IPS-18c (cell line): ENCODE data around the gene RNF207.

Experiments used
- H3K4me3 ChIP-seq: 2 replicates; pipeline ENCODE4 v1.7.0; 2013; ENCODE audit warnings: low read depth, mild to moderate bottlenecking, low read length, moderate library complexity; ENCODE audit not compliant: insufficient read depth
- H3K9me3 ChIP-seq: one replicate; pipeline ENCODE4 v1.6.1; 2013; ENCODE audit warnings: mild to moderate bottlenecking, low read length, moderate library complexity; ENCODE audit not compliant: control insufficient read depth, insufficient read depth

Gene RNF207

GRCh38 chr1:6185151-6185550, 20.8 kb upstream of the RNF207 start:
- H3K4me3 ChIP-seq: no peak overlapping the region
- peaks cover 2% of the 10 kb centered on the region for H3K9me3 ChIP-seq

GRCh38 chr1:6185635-6186382, 20.1 kb upstream of the RNF207 start:
- H3K9me3 ChIP-seq: peaks cover 2% of the 10 kb centered on the region
- H3K4me3 ChIP-seq: no peak overlapping the region

GRCh38 chr1:6188466-6188865, 17.5 kb upstream of the RNF207 start:
- Histone ChIP-seq H3K9me3 (peaks cover 2% of the 10 kb centered on the region), H3K4me3 (no peak overlapping the region)

GRCh38 chr1:6191968-6192367, 14.0 kb upstream of the RNF207 start:
- Histone ChIP-seq H3K9me3 (peaks cover 2% of the 10 kb centered on the region), H3K4me3 (no peak overlapping the region)

GRCh38 chr1:6197746-6198427, 8.0 kb upstream of the RNF207 start:
- Histone ChIP-seq H3K9me3 (no peaks in the 10 kb centered on the region), H3K4me3 (peak overlapping the region; percentile 93)

GRCh38 chr1:6198646-6199297, 7.1 kb upstream of the RNF207 start:
- H3K4me3 ChIP-seq: peak overlapping the region; percentile 93
- H3K9me3 ChIP-seq: no peaks in the 10 kb centered on the region

GRCh38 chr1:6199298-6200187, 6.4 kb upstream of the RNF207 start, which contains the start of gene RPL22:
RPL22 (minus strand) TSS chr1:6199595; CDS start chr1:6199573, 22 bp downstream.
- H3K4me3 ChIP-seq: peak within 1 kb of the TSS; percentile 93
- no peaks in the 10 kb centered on the region for H3K9me3 ChIP-seq

GRCh38 chr1:6200188-6200809, 5.6 kb upstream of the RNF207 start:
- H3K4me3 ChIP-seq: peak overlapping the region; percentile 93
- H3K9me3 ChIP-seq: no peaks in the 10 kb centered on the region

GRCh38 chr1:6202256-6202655, 3.7 kb upstream of the RNF207 start:
- H3K4me3 ChIP-seq: no peak overlapping the region

GRCh38 chr1:6206520-6206855, 569 bp downstream of the RNF207 start:
- H3K9me3 ChIP-seq: no peaks in the 10 kb centered on the region
- peak overlapping the region; percentile 63; the same call in 1 of the 2 replicates for H3K4me3 ChIP-seq

More at GRCh38 chr1:6202256-6202655, 3.7 kb upstream of the RNF207 start:
- no peaks in the 10 kb centered on the region for H3K9me3 ChIP-seq

GRCh38 chr1:6207075-6207885, 1.4 kb downstream of the RNF207 start:
- H3K9me3 ChIP-seq: no peaks in the 10 kb centered on the region
- peak overlapping the region; percentile 20 for H3K4me3 ChIP-seq

GRCh38 chr1:6207921-6208320, 2.0 kb downstream of the RNF207 start:
- Histone ChIP-seq H3K4me3 (no peak overlapping the region; the same call in 1 of the 2 replicates), H3K9me3 (no peaks in the 10 kb centered on the region)

- no peaks in the 10 kb centered on the region for H3K9me3 ChIP-seq
- H3K4me3 ChIP-seq: peak overlapping the region; percentile 58
These were observed 3.1 kb downstream of the RNF207 start for GRCh38 chr1:6208723-6209660.

- peak overlapping the region; percentile 58 for H3K4me3 ChIP-seq
These were observed 4.0 kb downstream of the RNF207 start for GRCh38 chr1:6209661-6210580.

More at GRCh38 chr1:6209661-6210580, 4.0 kb downstream of the RNF207 start:
- no peaks in the 10 kb centered on the region for H3K9me3 ChIP-seq
